Activated CD8-positive, alpha-beta memory T cell treated with anti-CD3 and anti-CD28 coated beads for 48 hours (primary cell): ENCODE measurements around the gene CAPN7.
"Not testable (repeated sequence)": the region's sequence is repeated elsewhere in the genome, so short reads cannot be mapped to it uniquely, and the experiment has no call there.

Experiments
- DNase-seq, 3 experiments: peaks; one replicate each; pipeline ENCODE4 v3.0.0-alpha.2; 2020; ENCODE audit warnings: low read depth in 2 of 3, low spot score in 2 of 3

CAPN7 gene

DNA sequence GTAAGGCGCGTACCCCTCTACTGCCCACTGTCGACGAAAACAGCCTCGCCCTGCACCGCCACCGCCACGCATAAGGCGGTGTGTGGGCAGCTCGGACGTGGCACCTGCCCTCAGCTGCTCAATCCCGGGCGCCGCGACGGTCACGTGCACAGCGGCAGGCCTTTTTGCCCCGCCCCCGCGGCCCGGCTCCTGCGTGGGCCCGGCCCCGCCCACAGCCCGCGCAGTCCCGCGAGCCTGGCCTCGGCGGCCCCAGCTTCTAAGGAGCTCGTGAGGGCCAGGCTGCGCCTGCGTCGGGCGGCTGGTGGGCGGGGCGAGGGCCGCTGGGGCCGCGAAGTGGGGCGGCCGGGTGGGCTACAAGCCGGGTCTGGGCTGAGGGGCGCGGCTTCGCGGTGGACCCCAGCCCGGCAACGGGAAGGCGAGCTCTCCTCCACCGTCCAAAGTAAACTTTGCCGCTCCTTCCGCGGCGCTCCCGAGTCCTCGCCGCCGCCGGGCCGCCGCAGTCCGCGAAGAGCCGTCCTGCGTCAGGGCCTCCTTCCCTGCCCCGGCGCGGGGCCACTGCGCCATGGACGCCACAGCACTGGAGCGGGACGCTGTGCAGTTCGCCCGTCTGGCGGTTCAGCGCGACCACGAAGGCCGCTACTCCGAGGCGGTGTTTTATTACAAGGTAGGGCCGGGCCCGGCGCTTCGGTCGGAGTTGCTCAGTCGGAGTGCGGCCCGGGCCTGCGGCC lies at the start of gene CAPN7:
CAPN7 (plus strand) TSS at position 313 of the 728 bp plus-strand sequence; CDS start at position 563, 250 bp downstream.
- peak; percentile 82 to 93 (median 83) for DNase-seq

DNA sequence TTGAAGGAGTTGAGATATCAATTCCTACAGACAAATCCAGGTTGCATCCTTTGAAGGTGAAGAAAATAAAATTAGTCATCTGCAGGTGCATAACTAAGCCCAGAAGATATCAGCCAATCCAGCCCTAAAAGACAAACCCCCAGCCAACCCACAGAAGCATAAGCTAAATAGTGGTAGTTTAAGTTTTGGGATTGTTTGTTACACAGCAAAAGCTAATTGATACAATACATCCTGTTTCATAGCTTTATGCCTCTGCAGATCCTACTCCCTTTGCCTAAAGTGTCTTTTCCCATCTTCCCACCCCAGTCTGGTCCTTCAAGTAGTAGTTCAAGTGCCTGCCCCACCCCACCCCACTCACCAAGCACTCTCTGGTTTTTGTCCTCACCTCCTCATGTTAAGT lies 48.6 kb upstream of the CAPN7 start:
- no peak for DNase-seq

DNA sequence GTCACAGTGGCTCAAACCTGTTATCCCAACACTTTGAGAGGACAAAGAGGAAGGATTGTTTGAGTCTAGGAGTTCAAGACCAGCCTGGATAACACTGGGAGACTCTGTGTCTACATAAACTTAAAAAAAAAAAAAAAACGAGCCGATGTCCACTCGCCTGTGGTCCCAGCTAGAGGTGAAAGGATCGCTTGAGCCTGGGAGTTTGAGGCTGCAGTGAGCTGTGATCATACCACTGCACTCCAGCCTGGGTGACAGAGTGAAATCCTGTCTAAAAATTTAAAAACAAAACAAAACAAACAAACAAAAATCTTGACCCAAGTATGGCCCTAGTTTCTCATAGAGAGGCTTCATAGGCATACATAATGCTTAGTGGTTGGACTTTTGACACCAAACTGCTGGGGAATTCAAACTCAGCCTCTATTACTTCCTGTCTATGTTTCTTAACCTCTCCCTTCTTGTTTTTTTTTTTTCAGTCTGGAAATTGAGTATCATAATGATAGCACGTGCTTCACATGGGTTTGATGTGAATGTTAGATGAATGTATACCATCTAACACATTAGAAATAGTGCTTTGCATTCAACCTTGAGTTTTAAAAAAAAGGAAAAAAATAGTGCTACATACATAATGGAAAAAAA lies 46.4 kb upstream of the CAPN7 start:
- no peak for DNase-seq

- DNase-seq: no peak
Observed at GRCh38 chr3:15160662-15161061, 45.4 kb upstream of the CAPN7 start.

GRCh38 chr3:15161133-15161532 lies 44.9 kb upstream of the CAPN7 start:
- no peak for DNase-seq

GRCh38 chr3:15163656-15164055 lies 42.4 kb upstream of the CAPN7 start:
- DNase-seq: not testable (repeated sequence)

DNA sequence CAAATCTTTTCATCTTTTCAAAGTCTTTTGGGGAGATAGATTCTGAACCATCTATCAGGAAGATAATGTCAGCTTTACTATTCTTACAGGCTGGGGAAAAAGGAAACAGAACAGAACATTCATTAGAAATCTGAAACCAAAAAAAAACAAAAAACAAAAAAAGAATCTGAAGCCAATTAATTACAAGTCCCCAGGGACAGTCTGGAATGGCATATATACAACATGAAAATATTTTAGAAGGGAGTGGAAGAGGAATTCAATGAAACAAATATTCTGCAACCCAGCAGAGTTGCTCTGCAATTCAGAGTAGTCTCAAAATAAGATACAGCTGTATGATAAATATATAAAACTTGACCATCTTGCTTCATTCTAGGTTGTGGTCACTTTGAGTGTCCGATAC lies 41.7 kb upstream of the CAPN7 start:
- DNase-seq: no peak

GRCh38 chr3:15165061-15165460 lies 41.0 kb upstream of the CAPN7 start:
- DNase-seq: no peak

GRCh38 chr3:15166391-15166790 lies 39.7 kb upstream of the CAPN7 start:
- not testable (repeated sequence) for DNase-seq

DNA sequence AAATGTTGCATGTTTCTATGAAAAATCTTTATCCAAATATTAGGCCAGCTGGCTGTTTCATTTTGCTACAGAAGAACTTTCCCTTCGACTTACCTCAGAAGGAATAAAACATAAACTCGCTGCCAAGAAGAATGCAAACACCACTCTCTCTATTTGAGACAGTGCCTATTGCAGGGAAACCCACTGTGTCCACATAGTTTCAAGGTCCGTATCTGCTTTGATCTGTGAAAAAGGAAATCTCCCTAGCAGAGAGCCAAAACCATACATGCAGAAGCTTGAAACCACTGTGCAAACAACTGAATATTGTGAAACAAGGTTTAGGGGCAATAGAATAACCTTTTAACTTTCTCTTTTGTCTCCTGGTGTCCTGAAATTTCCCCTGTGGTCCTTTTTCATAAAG lies 35.0 kb upstream of the CAPN7 start:
- DNase-seq: no peak

DNA sequence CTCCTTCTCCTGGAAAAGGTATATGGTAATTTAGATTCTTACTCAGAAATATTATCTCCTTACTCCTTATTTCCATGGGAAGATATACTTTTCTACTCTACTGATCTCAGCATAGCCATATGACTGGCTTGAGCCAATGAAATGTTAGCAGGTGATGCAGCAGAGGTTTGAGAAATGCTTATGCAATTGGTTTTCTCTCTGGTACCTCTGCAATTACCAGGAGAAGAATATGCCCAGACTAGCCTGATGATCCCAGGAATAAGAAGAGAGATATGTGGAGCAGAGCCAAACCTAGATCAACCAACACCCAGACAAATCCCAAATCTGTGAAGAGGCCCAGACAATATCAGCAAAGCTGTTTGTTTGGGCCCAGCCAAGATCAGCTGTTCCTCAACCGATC lies 33.2 kb upstream of the CAPN7 start:
- no peak for DNase-seq

- no peak for DNase-seq
Observed at GRCh38 chr3:15174953-15175352, 31.1 kb upstream of the CAPN7 start.

DNA sequence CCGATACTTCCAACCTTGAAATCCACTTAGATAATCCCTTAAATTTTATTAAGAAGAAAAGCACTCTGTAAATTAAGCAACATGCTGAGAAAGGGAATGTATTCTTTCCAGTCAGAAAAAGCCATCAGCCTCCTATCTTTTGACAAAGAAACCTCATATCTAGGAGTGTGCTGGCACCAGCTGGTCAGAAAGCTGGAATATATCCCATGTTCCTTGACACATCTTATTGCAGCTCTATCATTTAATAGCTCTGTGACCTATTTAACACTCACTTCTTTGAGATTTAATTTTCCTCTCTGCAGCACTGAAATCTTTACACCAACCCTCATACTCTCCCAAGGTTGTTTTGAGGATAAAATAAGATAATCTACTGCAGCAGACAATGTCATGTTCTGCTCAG lies 30.4 kb upstream of the CAPN7 start:
- DNase-seq: no peak

DNA sequence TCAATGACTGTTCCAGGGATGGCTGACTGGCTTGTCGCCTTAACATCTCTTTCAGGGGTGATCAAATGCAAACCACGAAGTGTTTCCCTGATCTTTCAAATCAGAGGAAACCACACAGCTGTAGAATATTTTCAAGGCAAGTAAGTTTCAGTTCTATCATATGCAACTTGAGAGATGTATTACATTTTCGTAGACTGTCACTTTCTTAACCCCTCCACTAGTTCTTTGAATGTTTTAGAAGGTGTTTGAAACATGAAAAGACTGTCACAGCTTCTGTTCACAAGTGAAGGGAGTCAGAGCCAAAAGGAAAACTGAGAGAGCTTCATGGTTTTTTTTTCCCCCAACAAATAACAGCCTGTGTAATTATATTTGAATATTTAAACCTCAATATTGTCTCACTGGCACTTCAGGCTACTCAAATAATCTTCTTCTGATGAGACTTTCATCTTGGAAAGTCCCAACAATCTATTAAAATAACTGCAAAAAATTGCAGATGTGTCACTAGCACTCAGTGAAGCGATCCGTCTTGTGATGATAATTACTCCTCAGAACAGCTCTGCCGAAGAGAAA lies 25.9 kb upstream of the CAPN7 start:
- no peak for DNase-seq

DNA sequence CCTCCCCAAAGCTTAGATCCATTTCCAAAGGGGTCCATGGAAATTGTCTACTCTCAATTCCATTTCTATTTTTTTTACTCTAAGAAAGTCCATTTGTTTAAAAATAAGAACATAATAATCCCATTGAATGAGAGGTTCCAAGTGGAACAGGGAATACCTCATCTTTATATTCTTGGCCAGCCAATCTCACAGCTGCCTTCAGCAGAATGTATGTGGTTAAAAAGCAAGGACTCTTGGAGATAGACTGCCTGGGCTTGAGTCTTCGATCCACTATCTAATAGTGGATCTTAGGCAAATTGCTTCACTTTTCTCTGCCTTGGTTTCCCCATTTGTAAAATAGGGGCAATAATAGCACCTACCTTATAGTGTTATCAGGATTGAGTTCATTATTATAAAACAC lies 24.5 kb upstream of the CAPN7 start:
- no peak for DNase-seq

DNA sequence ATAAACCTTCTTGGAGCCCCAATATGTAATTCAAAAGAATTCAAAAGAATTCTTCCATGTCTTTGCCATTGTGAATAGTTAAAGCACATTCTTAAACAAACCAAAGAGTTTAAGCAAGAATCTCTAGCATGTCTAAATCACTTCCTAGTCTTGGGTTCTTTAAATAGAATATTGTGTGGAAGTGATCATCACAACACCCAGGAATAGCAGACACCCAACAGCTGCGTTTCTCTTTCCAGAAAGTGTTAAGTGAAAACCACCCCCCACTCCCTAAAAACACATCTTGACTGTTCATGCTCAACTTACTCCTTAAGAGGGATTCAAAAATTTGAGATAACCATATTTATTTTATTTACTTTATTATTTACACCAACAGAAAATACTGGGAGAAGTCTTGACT lies 24.1 kb upstream of the CAPN7 start:
- no peak for DNase-seq

GRCh38 chr3:15183011-15183410 lies 23.0 kb upstream of the CAPN7 start:
- DNase-seq: no peak

GRCh38 chr3:15185404-15185803 lies 20.6 kb upstream of the CAPN7 start:
- no peak for DNase-seq

DNA sequence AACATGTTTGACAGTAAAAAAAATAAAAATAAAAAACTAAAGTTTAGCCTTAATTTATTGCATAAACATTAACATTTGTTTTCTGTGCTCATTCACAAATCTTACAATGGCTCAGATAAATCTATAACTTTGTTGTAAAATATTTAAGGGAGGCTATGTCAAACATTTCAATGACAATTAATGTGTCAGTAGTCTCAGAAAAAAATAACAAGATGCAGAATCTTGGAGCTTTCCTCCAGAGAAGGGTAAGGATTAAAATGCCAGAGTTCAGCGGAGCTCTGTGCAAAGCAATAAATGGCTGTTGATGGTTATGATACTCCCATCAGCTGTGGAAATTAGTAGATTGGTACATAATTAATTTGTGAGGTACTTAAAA lies 20.0 kb upstream of the CAPN7 start:
- no peak for DNase-seq

DNA sequence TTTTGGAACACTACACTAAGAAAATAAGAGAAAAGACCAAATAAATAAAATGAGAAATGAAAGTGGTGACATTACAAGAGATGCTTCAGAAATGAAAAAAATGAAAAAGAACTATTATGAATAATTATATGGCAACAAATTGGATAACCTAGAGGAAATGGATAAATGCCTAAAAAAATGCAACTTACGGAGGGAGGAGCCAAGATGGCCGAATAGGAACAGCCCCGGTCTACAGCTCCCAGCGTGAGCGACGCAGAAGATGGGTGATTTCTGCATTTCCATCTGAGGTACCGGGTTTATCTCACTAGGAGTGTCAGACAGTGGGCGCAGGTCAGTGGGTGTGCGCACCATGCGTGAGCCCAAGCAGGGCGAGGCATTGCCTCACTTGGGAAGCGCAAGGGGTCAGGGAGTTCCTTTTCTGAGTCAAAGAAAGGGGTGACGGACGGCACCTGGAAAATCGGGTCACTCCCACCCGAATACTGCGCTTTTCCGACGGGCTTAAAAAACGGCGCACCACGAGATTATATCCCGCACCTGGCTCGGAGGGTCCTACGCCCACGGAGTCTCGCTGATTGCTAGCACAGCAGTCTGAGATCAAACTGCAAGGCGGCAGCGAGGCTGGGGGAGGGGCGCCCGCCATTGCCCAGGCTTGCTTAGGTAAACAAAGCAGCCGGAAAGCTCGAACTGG lies 19.4 kb upstream of the CAPN7 start:
- DNase-seq: not testable (repeated sequence)

- no peak for DNase-seq
Observed at GRCh38 chr3:15197340-15198029, 8.6 kb upstream of the CAPN7 start.
